Activated naive CD8-positive, alpha-beta T cell (primary cell): ENCODE data around the gene RECQL.

Source experiments
- H3K27ac Mint-ChIP-seq: one replicate; pipeline ENCODE4 v1.8.0; 2021; ENCODE audit warnings: mixed read lengths
- H3K27me3 Mint-ChIP-seq: one replicate; pipeline ENCODE4 v1.8.0; 2021; ENCODE audit warnings: mixed read lengths
- H3K36me3 Mint-ChIP-seq: one replicate; pipeline ENCODE4 v1.8.0; 2021; ENCODE audit warnings: mixed read lengths
- H3K4me1 Mint-ChIP-seq: one replicate; pipeline ENCODE4 v1.8.0; 2021; ENCODE audit warnings: low read depth, mixed read lengths
- H3K4me3 Mint-ChIP-seq: one replicate; pipeline ENCODE4 v1.8.0; 2021; ENCODE audit warnings: mild to moderate bottlenecking, mixed read lengths
- H3K9me3 Mint-ChIP-seq: one replicate; pipeline ENCODE4 v1.8.0; 2021; ENCODE audit warnings: low read depth, mixed read lengths

The RECQL gene

GRCh38 chr12:21501258-21502163 is at the start of gene RECQL, which contains the start of gene GOLT1B:
Gene RECQL (minus strand): TSS chr12:21501635. CDS start chr12:21499570, 2,065 bp downstream.
Gene GOLT1B (plus strand): TSS chr12:21501789. CDS start chr12:21501924, 135 bp downstream.
- no peaks in the 10 kb centered on the region for H3K27me3 Mint-ChIP-seq
- H3K36me3 Mint-ChIP-seq: peaks cover 13% of the 10 kb centered on the region

GRCh38 chr12:21547437-21547836 is 46.0 kb upstream of the RECQL start:
- Mint-ChIP-seq H3K36me3 (peaks cover 3% of the 10 kb centered on the region), H3K9me3 (no peaks in the 10 kb centered on the region), H3K27ac (no peak overlapping the region), H3K4me1 (no peaks in the 10 kb centered on the region), H3K4me3 (no peak overlapping the region), H3K27me3 (no peaks in the 10 kb centered on the region)

More at GRCh38 chr12:21501258-21502163, at the start of gene RECQL, which contains the start of gene GOLT1B:
- H3K27ac Mint-ChIP-seq: no peak within 1 kb of the TSS
- H3K4me3 Mint-ChIP-seq: no peak within 1 kb of the TSS
- H3K9me3 Mint-ChIP-seq: no peaks in the 10 kb centered on the region
- H3K4me1 Mint-ChIP-seq: peaks cover 56% of the 10 kb centered on the region

- Mint-ChIP-seq H3K4me1 (no peaks in the 10 kb centered on the region), H3K36me3 (peaks cover 3% of the 10 kb centered on the region), H3K27me3 (no peaks in the 10 kb centered on the region), H3K9me3 (no peaks in the 10 kb centered on the region), H3K4me3 (no peak overlapping the region), H3K27ac (no peak overlapping the region)
These were observed 45.3 kb upstream of the RECQL start for GRCh38 chr12:21546716-21547115.

GRCh38 chr12:21545557-21545956 is 44.1 kb upstream of the RECQL start:
- Mint-ChIP-seq H3K4me1 (no peaks in the 10 kb centered on the region), H3K9me3 (no peaks in the 10 kb centered on the region), H3K27me3 (no peaks in the 10 kb centered on the region), H3K36me3 (peaks cover 3% of the 10 kb centered on the region), H3K27ac (no peak overlapping the region), H3K4me3 (no peak overlapping the region)

- no peaks in the 10 kb centered on the region for H3K4me1 Mint-ChIP-seq
- no peaks in the 10 kb centered on the region for H3K9me3 Mint-ChIP-seq
- no peak overlapping the region for H3K27ac Mint-ChIP-seq
- H3K27me3 Mint-ChIP-seq: no peaks in the 10 kb centered on the region
- no peak overlapping the region for H3K4me3 Mint-ChIP-seq
- H3K36me3 Mint-ChIP-seq: peaks cover 3% of the 10 kb centered on the region
These were observed 41.7 kb upstream of the RECQL start for GRCh38 chr12:21543151-21543550.

GRCh38 chr12:21542403-21542802 is 41.0 kb upstream of the RECQL start:
- Mint-ChIP-seq H3K27ac (no peak overlapping the region), H3K36me3 (peaks cover 3% of the 10 kb centered on the region), H3K4me1 (no peaks in the 10 kb centered on the region), H3K27me3 (no peaks in the 10 kb centered on the region), H3K4me3 (no peak overlapping the region), H3K9me3 (no peaks in the 10 kb centered on the region)

GRCh38 chr12:21541773-21542172 is 40.3 kb upstream of the RECQL start:
- H3K27ac Mint-ChIP-seq: no peak overlapping the region

GRCh38 chr12:21539797-21540196 is 38.4 kb upstream of the RECQL start:
- Mint-ChIP-seq H3K9me3 (no peaks in the 10 kb centered on the region), H3K4me1 (no peaks in the 10 kb centered on the region), H3K36me3 (peaks cover 3% of the 10 kb centered on the region), H3K27ac (no peak overlapping the region), H3K4me3 (no peak overlapping the region), H3K27me3 (no peaks in the 10 kb centered on the region)

More at GRCh38 chr12:21541773-21542172, 40.3 kb upstream of the RECQL start:
- no peaks in the 10 kb centered on the region for H3K27me3 Mint-ChIP-seq
- peaks cover 3% of the 10 kb centered on the region for H3K36me3 Mint-ChIP-seq
- no peak overlapping the region for H3K4me3 Mint-ChIP-seq
- H3K9me3 Mint-ChIP-seq: no peaks in the 10 kb centered on the region
- no peaks in the 10 kb centered on the region for H3K4me1 Mint-ChIP-seq

GRCh38 chr12:21538061-21538653 is 36.7 kb upstream of the RECQL start:
- Mint-ChIP-seq H3K9me3 (no peaks in the 10 kb centered on the region), H3K4me3 (no peak overlapping the region), H3K27me3 (peaks cover under 1% of the 10 kb centered on the region), H3K4me1 (no peaks in the 10 kb centered on the region), H3K36me3 (peaks cover 3% of the 10 kb centered on the region), H3K27ac (no peak overlapping the region)

- H3K27ac Mint-ChIP-seq: no peak overlapping the region
- H3K4me3 Mint-ChIP-seq: no peak overlapping the region
- peaks cover 6% of the 10 kb centered on the region for H3K9me3 Mint-ChIP-seq
- H3K27me3 Mint-ChIP-seq: peaks cover 25% of the 10 kb centered on the region
- H3K36me3 Mint-ChIP-seq: peaks cover 3% of the 10 kb centered on the region
- peaks cover 8% of the 10 kb centered on the region for H3K4me1 Mint-ChIP-seq
These were observed 28.0 kb upstream of the RECQL start for GRCh38 chr12:21529456-21529855.

GRCh38 chr12:21528953-21529352 is 27.5 kb upstream of the RECQL start:
- no peak overlapping the region for H3K27ac Mint-ChIP-seq
- peaks cover 10% of the 10 kb centered on the region for H3K9me3 Mint-ChIP-seq
- peaks cover 25% of the 10 kb centered on the region for H3K27me3 Mint-ChIP-seq
- H3K4me3 Mint-ChIP-seq: peak overlapping the region; percentile 70
- H3K36me3 Mint-ChIP-seq: peaks cover 6% of the 10 kb centered on the region
- peaks cover 8% of the 10 kb centered on the region for H3K4me1 Mint-ChIP-seq

- H3K4me3 Mint-ChIP-seq: peak overlapping the region; percentile 70
- peaks cover 8% of the 10 kb centered on the region for H3K4me1 Mint-ChIP-seq
- no peak overlapping the region for H3K27ac Mint-ChIP-seq
- H3K36me3 Mint-ChIP-seq: peaks cover 6% of the 10 kb centered on the region
- H3K9me3 Mint-ChIP-seq: peaks cover 10% of the 10 kb centered on the region
- H3K27me3 Mint-ChIP-seq: peaks cover 23% of the 10 kb centered on the region
These were observed 26.2 kb upstream of the RECQL start for GRCh38 chr12:21527451-21528180.

- H3K27me3 Mint-ChIP-seq: peaks cover 21% of the 10 kb centered on the region
- H3K27ac Mint-ChIP-seq: no peak overlapping the region
- peaks cover 8% of the 10 kb centered on the region for H3K4me1 Mint-ChIP-seq
- H3K4me3 Mint-ChIP-seq: peak overlapping the region; percentile 83
- H3K36me3 Mint-ChIP-seq: peaks cover 6% of the 10 kb centered on the region
- peaks cover 10% of the 10 kb centered on the region for H3K9me3 Mint-ChIP-seq
These were observed 25.4 kb upstream of the RECQL start for GRCh38 chr12:21526721-21527345.

- peaks cover 10% of the 10 kb centered on the region for H3K9me3 Mint-ChIP-seq
- H3K36me3 Mint-ChIP-seq: peaks cover 6% of the 10 kb centered on the region
- peaks cover 20% of the 10 kb centered on the region for H3K27me3 Mint-ChIP-seq
- H3K4me1 Mint-ChIP-seq: peaks cover 8% of the 10 kb centered on the region
- no peak within 1 kb of the TSS for H3K27ac Mint-ChIP-seq
- H3K4me3 Mint-ChIP-seq: peak within 1 kb of the TSS; percentile 83
These were observed 24.6 kb upstream of the RECQL start, which contains the start of gene SPX for GRCh38 chr12:21526053-21526452. Gene SPX (plus strand): TSS chr12:21526296. CDS start chr12:21526473, 177 bp downstream.
